Measurements from ENCODE around the gene CDC42BPG. TPM values are rescaled to one million over a fixed set of nuclear protein-coding genes. Genes with fewer than 3 reads are reported as not detected.
A peak's percentile ranks its signal among the peaks of the same experiment; 100 is the strongest.

CDC42BPG gene
- total and polyA plus RNA-seq, 2 of the 8 experiments (the other 6 are each of a cell fraction or from before 2014, with no cell fraction given): 3.7 to 10.6 TPM

- TF ChIP-seq ATF2 (IDR thresholded peaks at IDR 0.05; ENCODE audit: low read length) (no peak), KDM4A (IDR thresholded peaks at IDR 0.05; ENCODE audit: low read depth, low read length, severe bottlenecking) (no peak), SAP30 (IDR thresholded peaks at IDR 0.05; ENCODE audit: insufficient read depth, insufficient replicate concordance, low read length) (no peak), ZNF274 (IDR thresholded peaks at IDR 0.05; ENCODE audit: borderline replicate concordance, extremely low read depth, low read length) (no peak), CREB1 (IDR thresholded peaks at IDR 0.05) (no peak), HDAC2 (IDR thresholded peaks at IDR 0.05; ENCODE audit: borderline replicate concordance in 1 of 2, low read depth in 2 of 2, low read length in 2 of 2) (no peak), SIRT6 (IDR thresholded peaks at IDR 0.05; ENCODE audit: low read length) (no peak), JUN (IDR thresholded peaks at IDR 0.05; ENCODE audit: low read depth, low read length) (no peak), EP300 (IDR thresholded peaks at IDR 0.05; ENCODE audit: borderline replicate concordance in 1 of 2, low read depth in 2 of 2, low read length in 2 of 2) (no peak), SP4 (IDR thresholded peaks at IDR 0.05; ENCODE audit: low read length) (no peak), ATF3 (IDR thresholded peaks at IDR 0.05; ENCODE audit: insufficient read depth, low read depth, low read length) (no peak), NRF1 (IDR thresholded peaks at IDR 0.05; ENCODE audit: low read depth, low read length) (no peak), EGR1 (IDR thresholded peaks at IDR 0.05; ENCODE audit: borderline replicate concordance, low read depth, low read length) (no peak), MAX (IDR thresholded peaks at IDR 0.05) (no peak; the same call in 1 of the 2 replicates), GABPA (IDR thresholded peaks at IDR 0.05; ENCODE audit: borderline replicate concordance, insufficient read depth, low read length) (peak; percentile 80; the same call in 1 of the 2 replicates), BRCA1 (IDR thresholded peaks at IDR 0.05; ENCODE audit: low read depth, low read length) (no peak), CHD2 (IDR thresholded peaks at IDR 0.05; ENCODE audit: low read length) (no peak)
Observed at GRCh38 chr11:64887757-64888405, 43.4 kb upstream of the CDC42BPG start (continued).
